Astrocyte of the cerebellum (primary cell): Measurements from ENCODE around the gene KRT86.

Source experiments
- DNase-seq: peaks from one replicate; pipeline ENCODE4 v3.0.0-alpha.2; 2011; ENCODE audit warnings: low read depth
- H3K4me3 ChIP-seq: 2 replicates; pipeline ENCODE4 v1.5.1; 2011; ENCODE audit warnings: mild to moderate bottlenecking, low read depth, low read length, moderate library complexity
- CTCF ChIP-seq: IDR thresholded peaks from 2 replicates; pipeline ENCODE4 v1.5.1; 2012; ENCODE audit warnings: low read length, low read depth, moderate library complexity, mild to moderate bottlenecking; ENCODE audit errors: missing control alignments
- in situ Hi-C: cut with HindIII; loops from 2 replicates; pipeline ENCODE4 v1.10.0; 2017; ENCODE audit warnings: low sequenced_read_pairs

The KRT86 gene

GRCh38 chr12:52308806-52309425, 34.5 kb downstream of the KRT86 start:
- no peak for TF ChIP-seq CTCF
- in situ Hi-C loops, result no loop called here
- DNase-seq, result no peak
- H3K4me3 ChIP-seq, result peak overlapping the region; percentile 32

- no peak for DNase-seq
- no peak for TF ChIP-seq CTCF
- in situ Hi-C loops, result no loop called here
- H3K4me3 ChIP-seq, result no peak overlapping the region
These were observed 36.3 kb downstream of the KRT86 start for GRCh38 chr12:52310622-52311284.

GRCh38 chr12:52311285-52311648, 36.8 kb downstream of the KRT86 start:
- DNase-seq, result no peak
- no peak overlapping the region for H3K4me3 ChIP-seq
- in situ Hi-C loops, result no loop called here
- no peak for TF ChIP-seq CTCF

- no peak for DNase-seq
- no peak overlapping the region for H3K4me3 ChIP-seq
- no peak for TF ChIP-seq CTCF
- in situ Hi-C loops, result no loop called here
These were observed 37.6 kb downstream of the KRT86 start for GRCh38 chr12:52312086-52312485.

GRCh38 chr12:52313461-52313860, 39.0 kb downstream of the KRT86 start:
- no peak for TF ChIP-seq CTCF
- in situ Hi-C loops, result no loop called here
- H3K4me3 ChIP-seq, result no peak overlapping the region

GRCh38 chr12:52313926-52314325, 39.5 kb downstream of the KRT86 start:
- in situ Hi-C loops, result no loop called here

More at GRCh38 chr12:52313461-52313860, 39.0 kb downstream of the KRT86 start:
- no peak for DNase-seq

More at GRCh38 chr12:52313926-52314325, 39.5 kb downstream of the KRT86 start:
- no peak overlapping the region for H3K4me3 ChIP-seq
- no peak for DNase-seq
- no peak for TF ChIP-seq CTCF
